Mucosa of rectum (tissue), 2 donors: Measurements from ENCODE around the gene PPM1E.
"Not testable (repeated sequence)": the region's sequence is repeated elsewhere in the genome, so short reads cannot be mapped to it uniquely, and the experiment has no call there.

Experiments
- H3K27ac ChIP-seq, 2 donors: one replicate each; pipeline ENCODE4 v1.7.0; 2013; ENCODE audit warnings: inconsistent platforms in 2 of 2, low read depth in 2 of 2, low read length in 2 of 2
- H3K27me3 ChIP-seq, 2 donors: one replicate each; pipeline ENCODE4 v1.7.0; 2013; ENCODE audit warnings: low read length in 2 of 2; ENCODE audit not compliant: control insufficient read depth in 2 of 2, insufficient read depth in 2 of 2
- H3K36me3 ChIP-seq, 2 donors: one replicate each; pipeline ENCODE4 v1.7.0; 2013; ENCODE audit warnings: low read length in 2 of 2; ENCODE audit not compliant: control insufficient read depth in 2 of 2, insufficient read depth in 2 of 2
- H3K4me1 ChIP-seq, 2 donors: one replicate each; pipeline ENCODE4 v1.7.0; 2013; ENCODE audit warnings: low read length in 2 of 2, mild to moderate bottlenecking in 1 of 2; ENCODE audit not compliant: control insufficient read depth in 2 of 2, insufficient read depth in 2 of 2
- H3K4me3 ChIP-seq, 2 donors: one replicate each; pipeline ENCODE4 v1.7.0; 2013; ENCODE audit warnings: low read length in 2 of 2
- H3K9ac ChIP-seq, 2 donors: one replicate each; pipeline ENCODE4 v1.7.0; 2013; ENCODE audit warnings: low read length in 2 of 2, low read depth in 1 of 2, mild to moderate bottlenecking in 1 of 2
- H3K9me3 ChIP-seq, 2 donors: one replicate each; pipeline ENCODE4 v1.7.0; 2013; ENCODE audit warnings: low read length in 2 of 2; ENCODE audit not compliant: control insufficient read depth in 2 of 2
- donor health status: healthy.
- donor health status: Normal muscosa, but diverticular disease.

PPM1E gene

GRCh38 chr17:58764373-58764772, 8.7 kb downstream of the PPM1E start:
- H3K27me3 ChIP-seq = peaks cover 0 to 4% of the 10 kb centered on the region in 2 donors
- H3K36me3 ChIP-seq = no peaks in the 10 kb centered on the region
- no peaks in the 10 kb centered on the region for H3K4me1 ChIP-seq
- H3K27ac ChIP-seq = no peak overlapping the region
- no peak overlapping the region for H3K9ac ChIP-seq
- H3K4me3 ChIP-seq = no peak overlapping the region
- no peaks in the 10 kb centered on the region for H3K9me3 ChIP-seq

- not testable (repeated sequence) for H3K4me1 ChIP-seq, H3K27me3 ChIP-seq, H3K4me3 ChIP-seq, H3K27ac ChIP-seq, H3K36me3 ChIP-seq, H3K9ac ChIP-seq, H3K9me3 ChIP-seq
Observed at GRCh38 chr17:58778482-58778881, 22.8 kb downstream of the PPM1E start.

- Histone ChIP-seq H3K9me3 (no peaks in the 10 kb centered on the region), H3K4me1 (no peaks in the 10 kb centered on the region), H3K36me3 (no peaks in the 10 kb centered on the region), H3K27ac (no peak overlapping the region), H3K4me3 (no peak overlapping the region), H3K9ac (no peak overlapping the region), H3K27me3 (no peaks in the 10 kb centered on the region)
Observed at GRCh38 chr17:58779446-58779845, 23.8 kb downstream of the PPM1E start.

GRCh38 chr17:58783380-58783779, 27.7 kb downstream of the PPM1E start:
- Histone ChIP-seq H3K9me3 (no peaks in the 10 kb centered on the region), H3K27me3 (peaks cover 0 to 4% of the 10 kb centered on the region in 2 donors), H3K27ac (no peak overlapping the region), H3K4me3 (no peak overlapping the region), H3K36me3 (no peaks in the 10 kb centered on the region), H3K9ac (no peak overlapping the region), H3K4me1 (no peaks in the 10 kb centered on the region)

- Histone ChIP-seq H3K4me1 (no peaks in the 10 kb centered on the region), H3K27me3 (peaks cover 0 to 4% of the 10 kb centered on the region in 2 donors), H3K27ac (no peak overlapping the region), H3K4me3 (no peak overlapping the region), H3K9ac (no peak overlapping the region), H3K9me3 (no peaks in the 10 kb centered on the region), H3K36me3 (no peaks in the 10 kb centered on the region)
Observed at GRCh38 chr17:58785097-58785496, 29.4 kb downstream of the PPM1E start.

GRCh38 chr17:58786586-58787295, 31.1 kb downstream of the PPM1E start:
- no peak overlapping the region for H3K4me3 ChIP-seq
- H3K36me3 ChIP-seq = no peaks in the 10 kb centered on the region
- no peak overlapping the region for H3K27ac ChIP-seq
- H3K27me3 ChIP-seq = peaks cover 0 to 4% of the 10 kb centered on the region in 2 donors
- H3K9ac ChIP-seq = no peak overlapping the region
- no peaks in the 10 kb centered on the region for H3K4me1 ChIP-seq
- no peaks in the 10 kb centered on the region for H3K9me3 ChIP-seq

GRCh38 chr17:58788199-58788598, 32.5 kb downstream of the PPM1E start:
- H3K4me3 ChIP-seq = no peak overlapping the region
- no peaks in the 10 kb centered on the region for H3K36me3 ChIP-seq
- H3K4me1 ChIP-seq = no peaks in the 10 kb centered on the region

GRCh38 chr17:58789160-58789559, 33.5 kb downstream of the PPM1E start:
- no peaks in the 10 kb centered on the region for H3K9me3 ChIP-seq
- peaks cover 0 to 4% of the 10 kb centered on the region in 2 donors for H3K27me3 ChIP-seq
- no peak overlapping the region for H3K4me3 ChIP-seq
- no peaks in the 10 kb centered on the region for H3K36me3 ChIP-seq
- H3K27ac ChIP-seq = no peak overlapping the region
- H3K9ac ChIP-seq = no peak overlapping the region
- H3K4me1 ChIP-seq = no peaks in the 10 kb centered on the region

More at GRCh38 chr17:58788199-58788598, 32.5 kb downstream of the PPM1E start:
- Histone ChIP-seq H3K9ac (no peak overlapping the region), H3K27me3 (peaks cover 0 to 4% of the 10 kb centered on the region in 2 donors), H3K9me3 (no peaks in the 10 kb centered on the region), H3K27ac (no peak overlapping the region)

- Histone ChIP-seq H3K9ac (no peak overlapping the region), H3K27me3 (peaks cover 0 to 4% of the 10 kb centered on the region in 2 donors), H3K4me3 (no peak overlapping the region), H3K9me3 (no peaks in the 10 kb centered on the region), H3K27ac (no peak overlapping the region), H3K36me3 (no peaks in the 10 kb centered on the region), H3K4me1 (no peaks in the 10 kb centered on the region)
Observed at GRCh38 chr17:58789831-58790230, 34.2 kb downstream of the PPM1E start.

GRCh38 chr17:58794508-58794907, 38.9 kb downstream of the PPM1E start:
- H3K4me1 ChIP-seq, H3K9ac ChIP-seq, H3K4me3 ChIP-seq, H3K27ac ChIP-seq, H3K36me3 ChIP-seq, H3K27me3 ChIP-seq, H3K9me3 ChIP-seq: not testable (repeated sequence)
